PFSK-1 (cell line): ENCODE data around the gene KRTAP26-1.

Experiments used
- POLR2AphosphoS5 ChIP-seq: IDR thresholded peaks from 2 replicates; pipeline ENCODE4 v1.6.1; 2012; ENCODE audit warnings: low read depth, mild to moderate bottlenecking, control low read depth, low read length, moderate library complexity
- TAF1 ChIP-seq: IDR thresholded peaks from 2 replicates; pipeline ENCODE4 v1.6.1; 2012; ENCODE audit warnings: low read length, control low read depth, borderline replicate concordance; ENCODE audit not compliant: insufficient read depth
- TF ChIP-seq, protein P1 (sequence below), 2 experiments: IDR thresholded peaks; 2 replicates each; pipeline versions ENCODE4 v1.6.1 to v1.8.0; 2011 to 2012; ENCODE audit warnings: low read depth in 2 of 2, low read length in 2 of 2, control low read depth in 1 of 2, inconsistent platforms in 1 of 2, mild to moderate bottlenecking in 1 of 2, moderate library complexity in 1 of 2; ENCODE audit not compliant: insufficient read depth in 1 of 2

DNA sequence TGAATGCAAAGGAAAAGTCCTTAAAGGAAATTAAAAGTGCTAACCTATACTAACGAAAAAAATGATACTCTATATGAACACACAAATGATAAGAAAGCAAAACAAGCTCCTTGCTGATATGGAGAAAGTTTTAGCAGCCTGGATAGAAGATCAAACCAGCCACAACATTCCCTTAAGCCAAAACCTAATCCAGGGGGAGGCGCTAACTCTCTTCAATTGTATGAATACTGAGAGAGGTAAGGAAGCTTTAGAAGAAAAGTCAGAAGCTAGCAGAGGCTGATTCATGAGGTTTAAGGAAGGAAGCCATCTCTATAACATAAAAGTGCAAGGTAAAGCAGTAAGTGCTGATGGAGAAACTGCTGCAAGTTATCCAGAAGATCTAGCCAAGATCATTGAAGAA is 24.9 kb upstream of the KRTAP26-1 start:
- TF ChIP-seq POLR2AphosphoS5 (no peak), TAF1 (no peak)
- TF ChIP-seq, protein P1, sequence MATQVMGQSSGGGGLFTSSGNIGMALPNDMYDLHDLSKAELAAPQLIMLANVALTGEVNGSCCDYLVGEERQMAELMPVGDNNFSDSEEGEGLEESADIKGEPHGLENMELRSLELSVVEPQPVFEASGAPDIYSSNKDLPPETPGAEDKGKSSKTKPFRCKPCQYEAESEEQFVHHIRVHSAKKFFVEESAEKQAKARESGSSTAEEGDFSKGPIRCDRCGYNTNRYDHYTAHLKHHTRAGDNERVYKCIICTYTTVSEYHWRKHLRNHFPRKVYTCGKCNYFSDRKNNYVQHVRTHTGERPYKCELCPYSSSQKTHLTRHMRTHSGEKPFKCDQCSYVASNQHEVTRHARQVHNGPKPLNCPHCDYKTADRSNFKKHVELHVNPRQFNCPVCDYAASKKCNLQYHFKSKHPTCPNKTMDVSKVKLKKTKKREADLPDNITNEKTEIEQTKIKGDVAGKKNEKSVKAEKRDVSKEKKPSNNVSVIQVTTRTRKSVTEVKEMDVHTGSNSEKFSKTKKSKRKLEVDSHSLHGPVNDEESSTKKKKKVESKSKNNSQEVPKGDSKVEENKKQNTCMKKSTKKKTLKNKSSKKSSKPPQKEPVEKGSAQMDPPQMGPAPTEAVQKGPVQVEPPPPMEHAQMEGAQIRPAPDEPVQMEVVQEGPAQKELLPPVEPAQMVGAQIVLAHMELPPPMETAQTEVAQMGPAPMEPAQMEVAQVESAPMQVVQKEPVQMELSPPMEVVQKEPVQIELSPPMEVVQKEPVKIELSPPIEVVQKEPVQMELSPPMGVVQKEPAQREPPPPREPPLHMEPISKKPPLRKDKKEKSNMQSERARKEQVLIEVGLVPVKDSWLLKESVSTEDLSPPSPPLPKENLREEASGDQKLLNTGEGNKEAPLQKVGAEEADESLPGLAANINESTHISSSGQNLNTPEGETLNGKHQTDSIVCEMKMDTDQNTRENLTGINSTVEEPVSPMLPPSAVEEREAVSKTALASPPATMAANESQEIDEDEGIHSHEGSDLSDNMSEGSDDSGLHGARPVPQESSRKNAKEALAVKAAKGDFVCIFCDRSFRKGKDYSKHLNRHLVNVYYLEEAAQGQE (IDR thresholded peaks at IDR 0.05; ENCODE audit: insufficient read depth in 1 of 2, low read depth in 2 of 2, low read length in 2 of 2), result no peak
